Measurements from ENCODE around the gene NDUFS7.

The NDUFS7 gene

DNA sequence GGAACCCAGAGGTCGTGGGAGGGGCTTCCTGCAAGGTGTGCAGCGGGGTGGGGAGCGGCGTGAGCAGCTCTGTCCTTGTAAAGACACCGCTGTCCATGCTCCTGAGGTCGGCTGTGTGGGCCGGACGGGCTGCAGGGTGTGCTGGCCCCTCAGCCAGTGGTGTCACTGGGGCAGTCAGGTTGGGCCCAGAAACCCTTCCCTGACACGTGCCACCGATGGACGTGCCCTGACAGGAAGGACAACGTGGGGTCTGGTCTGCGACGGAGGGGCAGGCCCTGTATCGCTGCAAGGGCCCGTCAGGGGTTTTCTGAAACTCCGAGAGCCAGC, 50.3 kb downstream of the NDUFS7 start:
- DNase-seq: no peak

DNA sequence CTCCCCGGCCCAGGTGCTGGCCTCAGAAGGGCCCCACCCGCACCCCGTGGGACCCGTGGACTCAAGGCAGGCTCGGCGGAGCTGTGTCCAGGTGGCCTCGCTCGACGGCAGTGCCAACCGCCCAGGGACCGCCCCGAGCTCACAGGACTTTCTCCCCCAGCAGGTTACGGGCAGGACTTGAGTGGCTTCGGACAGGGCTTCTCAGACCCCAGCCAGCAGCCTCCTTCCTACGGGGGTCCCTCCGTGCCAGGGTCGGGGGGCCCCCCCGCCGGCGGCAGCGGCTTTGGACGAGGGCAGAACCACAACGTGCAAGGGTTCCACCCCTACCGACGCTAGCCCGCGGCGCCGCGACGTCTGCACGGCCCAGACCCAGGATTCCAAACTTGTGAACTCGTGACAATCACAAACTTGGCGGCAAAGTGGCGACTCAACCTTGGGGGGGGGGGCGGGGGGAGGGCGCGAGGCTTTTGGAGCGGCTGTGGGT, 50.9 kb downstream of the NDUFS7 start:
- no peak for DNase-seq

DNA sequence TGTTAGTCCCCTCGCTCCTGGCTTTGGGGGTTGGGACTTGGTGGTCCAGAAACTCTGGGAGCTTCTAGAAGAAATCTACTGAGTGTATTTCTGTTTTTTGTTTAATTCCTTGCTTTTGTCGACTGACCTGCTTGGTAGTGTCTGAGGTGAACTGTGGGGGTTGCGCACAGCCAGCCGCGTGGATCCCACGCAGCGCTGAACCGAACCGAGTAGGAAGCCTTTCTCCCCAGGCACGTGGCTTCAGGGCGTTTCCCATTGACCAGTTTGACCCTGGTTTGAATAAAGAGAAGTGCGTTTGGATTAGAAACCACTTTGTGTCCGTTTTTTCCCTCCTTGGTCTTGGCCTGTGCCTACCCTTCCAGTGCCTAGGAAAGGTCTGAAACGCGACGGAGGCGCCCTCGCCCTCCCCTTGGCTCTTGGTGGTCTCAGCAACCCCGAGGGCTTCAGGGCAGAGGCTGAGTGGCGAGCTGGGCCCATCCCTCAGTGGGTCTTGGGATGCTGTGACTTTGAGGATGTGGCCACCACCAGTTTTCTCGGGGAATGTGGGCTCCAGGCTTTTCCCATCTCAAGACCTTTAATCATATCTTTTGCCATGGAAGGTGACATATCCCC, 51.8 kb downstream of the NDUFS7 start:
- DNase-seq: no peak

DNA sequence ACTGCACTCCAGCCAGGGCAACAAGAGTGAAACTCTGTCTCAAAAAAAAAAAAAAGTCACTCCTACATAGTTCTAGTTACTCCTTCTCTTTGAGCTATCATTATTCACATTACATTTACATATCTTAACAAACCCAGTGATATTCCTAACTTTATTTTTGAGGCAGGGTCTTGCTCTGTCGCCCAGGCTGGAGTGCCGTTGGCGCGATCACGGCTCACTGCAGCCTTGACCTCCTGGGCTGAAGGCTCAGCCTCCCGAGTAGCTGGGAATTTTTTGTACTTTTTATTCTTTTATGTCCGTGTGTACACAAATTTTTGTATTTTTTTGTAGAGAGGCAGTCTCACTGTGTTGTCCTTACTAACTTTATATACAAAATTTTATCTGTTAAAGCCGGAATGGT, 53.9 kb downstream of the NDUFS7 start:
- no peak for DNase-seq

DNA sequence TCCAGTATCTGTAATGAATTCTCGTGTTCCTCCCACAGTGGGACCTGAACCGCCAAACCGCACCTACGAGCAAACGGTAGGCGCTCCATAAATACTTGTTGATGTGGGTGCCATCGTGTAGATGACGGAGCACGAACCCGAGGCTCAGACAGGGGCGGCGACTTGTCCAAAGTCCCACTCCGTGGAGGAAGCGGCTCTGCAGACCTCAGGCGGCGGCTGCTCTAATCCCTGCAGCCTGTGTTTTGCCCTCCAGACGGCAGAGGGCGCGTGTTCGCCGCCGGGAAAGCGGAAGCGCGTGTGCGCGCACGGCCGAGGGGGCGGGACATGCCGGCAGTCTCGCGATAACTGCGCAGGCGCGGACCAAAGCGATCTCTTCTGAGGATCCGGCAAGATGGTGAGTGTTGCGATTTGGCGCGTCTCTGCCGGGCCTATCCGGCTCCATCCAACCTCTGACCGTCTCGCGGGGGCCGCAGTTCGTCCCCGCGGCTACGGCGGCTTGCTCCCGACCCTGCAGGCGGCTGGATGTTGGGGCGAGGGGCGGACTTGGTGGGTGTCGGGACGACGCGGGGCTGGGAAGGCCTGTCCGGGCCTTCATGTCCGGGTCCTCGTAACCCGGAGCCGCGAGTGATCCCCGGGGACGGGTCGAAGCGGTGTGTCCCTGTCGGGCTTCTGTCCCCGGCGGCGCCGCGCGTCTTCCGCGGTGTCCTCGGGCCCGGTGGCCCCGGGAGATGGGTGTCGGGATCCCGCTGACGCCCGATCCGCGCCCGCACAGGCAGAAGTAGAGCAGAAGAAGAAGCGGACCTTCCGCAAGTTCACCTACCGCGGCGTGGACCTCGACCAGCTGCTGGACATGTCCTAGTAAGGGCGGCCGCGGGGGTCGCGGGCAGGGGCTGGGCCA, 54.6 kb downstream of the NDUFS7 start, which contains the start of gene RPS15:
Gene RPS15 (plus strand): TSS at position 362 of the 898 bp plus-strand sequence. CDS start 30 bp downstream, at position 392.
- DNase-seq: peak; percentile 94 to 97

DNA sequence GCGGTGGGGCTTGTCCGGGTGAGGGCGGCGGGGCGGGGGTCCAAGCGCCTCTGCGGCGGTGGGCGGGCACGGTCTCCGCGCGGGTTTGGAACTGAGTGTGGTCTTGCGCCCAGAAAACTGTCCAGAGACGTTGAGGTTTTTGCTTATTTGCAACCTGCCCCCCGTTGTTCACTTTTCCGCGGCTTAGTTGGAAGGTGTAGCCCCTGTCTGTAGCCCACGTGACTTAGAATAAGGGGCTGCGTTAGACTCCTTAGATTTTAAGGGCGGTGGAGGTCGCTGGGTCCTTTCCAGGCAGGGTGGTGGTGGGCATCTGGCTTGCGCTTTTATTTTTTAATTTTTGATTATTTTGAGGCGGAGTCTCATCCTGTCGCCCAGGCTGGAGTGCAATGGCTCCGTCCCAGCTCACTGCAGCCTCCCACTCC, 55.2 kb downstream of the NDUFS7 start:
- peak in 1 of 2 donors; percentile 28 for DNase-seq

DNA sequence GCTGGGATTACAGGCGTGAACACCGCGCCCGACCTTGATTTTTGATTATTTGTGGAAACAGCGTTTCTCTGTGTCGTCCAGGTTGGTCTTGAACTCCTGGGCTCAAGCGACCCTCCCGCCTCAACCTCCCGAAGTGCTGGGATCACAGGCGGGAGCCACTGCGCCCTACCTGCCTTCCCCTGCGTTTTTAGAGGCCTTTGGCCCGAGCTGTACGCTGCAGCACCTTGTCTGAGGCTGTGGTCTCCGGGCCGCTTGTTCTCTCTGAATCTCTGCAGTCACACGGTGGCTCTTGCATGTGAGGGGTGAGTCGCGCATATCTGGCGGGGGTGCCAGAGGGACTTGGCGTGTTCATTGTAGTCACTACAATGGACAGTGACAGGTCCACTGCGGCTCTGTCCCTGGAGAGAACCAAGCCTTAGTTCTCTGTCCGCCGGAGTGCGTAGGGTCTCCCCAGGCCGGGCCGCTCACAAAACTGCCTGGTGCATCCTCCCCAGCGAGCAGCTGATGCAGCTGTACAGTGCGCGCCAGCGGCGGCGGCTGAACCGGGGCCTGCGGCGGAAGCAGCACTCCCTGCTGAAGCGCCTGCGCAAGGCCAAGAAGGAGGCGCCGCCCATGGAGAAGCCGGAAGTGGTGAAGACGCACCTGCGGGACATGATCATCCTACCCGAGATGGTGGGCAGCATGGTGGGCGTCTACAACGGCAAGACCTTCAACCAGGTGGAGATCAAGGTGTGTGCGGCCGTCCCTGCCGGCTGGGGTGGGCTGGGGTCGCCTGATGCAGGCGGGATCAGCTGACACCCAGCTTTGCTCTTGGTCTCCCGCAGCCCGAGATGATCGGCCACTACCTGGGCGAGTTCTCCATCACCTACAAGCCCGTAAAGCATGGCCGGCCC, 56.1 kb downstream of the NDUFS7 start:
- peak in 1 of 2 donors; percentile 45 for DNase-seq

DNA sequence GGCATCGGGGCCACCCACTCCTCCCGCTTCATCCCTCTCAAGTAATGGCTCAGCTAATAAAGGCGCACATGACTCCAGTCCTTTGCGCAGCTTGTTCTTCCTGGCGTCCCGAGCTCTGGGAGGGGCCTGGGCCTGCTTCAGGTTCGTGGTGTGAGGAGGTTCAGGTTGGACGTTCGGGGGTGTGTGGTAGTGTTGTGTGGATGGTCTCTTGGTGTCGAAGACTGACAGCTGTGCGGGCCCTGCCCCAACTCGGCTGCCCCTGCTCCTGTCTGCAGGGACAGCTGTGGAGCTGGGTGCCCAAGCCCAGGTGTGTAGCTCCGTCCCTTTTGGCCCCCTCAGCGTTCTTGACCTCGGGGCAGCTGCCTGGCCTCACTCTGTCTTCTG, 56.7 kb downstream of the NDUFS7 start:
- DNase-seq: no peak

DNA sequence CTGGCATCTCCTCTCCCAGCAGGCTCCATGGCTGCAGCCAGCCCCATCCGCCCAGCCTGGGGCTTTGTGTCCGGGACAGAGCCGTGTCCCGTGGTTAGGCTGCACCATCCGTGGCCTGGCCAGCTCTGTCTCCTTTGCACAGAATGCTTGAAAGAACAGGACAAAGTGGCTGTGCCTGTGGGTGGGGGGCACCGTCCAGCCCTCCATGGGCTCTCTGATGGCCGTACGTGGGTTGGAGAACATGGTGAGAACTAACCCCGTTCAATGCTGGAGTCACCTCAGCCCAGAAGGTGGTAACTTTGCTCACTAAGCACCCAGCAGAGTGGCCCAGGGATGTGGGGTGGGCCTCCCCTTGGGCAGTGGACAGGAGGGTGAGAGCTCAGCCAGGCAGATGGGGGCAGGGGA, 57.3 kb downstream of the NDUFS7 start:
- no peak for DNase-seq

DNA sequence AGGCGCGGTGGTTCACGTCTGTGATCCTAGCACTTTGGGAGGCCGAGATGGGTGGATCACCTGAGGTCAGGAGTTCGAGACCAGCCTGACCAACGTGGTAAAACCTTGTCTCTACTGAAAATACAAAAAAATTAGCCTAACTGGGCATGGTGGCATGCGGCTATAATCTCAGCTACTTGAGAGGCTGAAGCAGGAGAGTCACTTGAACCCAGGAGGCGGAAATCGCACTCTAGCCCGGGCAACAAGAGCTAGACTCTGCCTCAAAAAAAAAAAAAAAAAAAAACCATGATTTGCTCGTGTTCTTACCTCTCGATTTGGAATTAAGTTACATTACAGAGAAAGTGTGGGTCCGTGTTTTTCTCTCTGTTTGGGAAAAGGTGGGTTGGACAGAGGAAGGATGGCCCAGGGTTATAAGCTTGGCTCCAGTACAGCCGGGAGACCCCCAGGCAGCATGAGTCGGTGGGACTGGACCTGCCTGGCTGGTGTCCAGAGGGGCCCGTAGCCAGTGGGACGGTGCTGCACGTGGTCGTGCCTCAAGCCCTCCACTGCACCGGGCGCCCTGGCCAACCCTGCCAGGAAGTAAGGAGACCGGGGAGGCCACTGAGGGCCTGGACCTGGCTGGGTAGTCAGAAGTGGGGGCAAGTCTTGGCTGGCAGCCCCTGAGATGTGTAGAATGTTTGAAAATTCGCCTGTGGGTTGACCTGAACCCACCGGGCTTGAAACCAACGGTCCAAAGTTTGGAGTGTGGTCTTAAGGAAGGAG, 58.2 kb downstream of the NDUFS7 start:
- no peak for DNase-seq
